Body of pancreas (tissue), 4 donors: ENCODE results near the gene MBD1. TPM values are rescaled to one million over a fixed set of nuclear protein-coding genes. Genes with fewer than 3 reads are reported as not detected.
A peak's percentile ranks its signal among the peaks of the same experiment; 100 is the strongest.

Experiments
- ATAC-seq: fragments of 150-250 bp; one replicate; pipeline ENCODE4 v1.9.1; 2016
- DNase-seq, 4 donors: peaks; one replicate each; pipeline ENCODE4 v3.0.0-alpha.2; 2019
- H3K27ac ChIP-seq, 4 donors: fragments of 200-600 bp; sonication (generic); 1 replicate in 3 of 4; 2 replicates in 1 of 4; pipeline versions ENCODE4 v1.5.1 to v1.6.1; 2016 to 2019; ENCODE audit warnings: mild to moderate bottlenecking in 1 of 4, mixed read lengths in 1 of 4, moderate library complexity in 1 of 4
- H3K27me3 ChIP-seq, 2 donors: fragments of 200-600 bp; sonication (generic); one replicate each; pipeline ENCODE4 v1.6.0; 2016; ENCODE audit warnings: mild to moderate bottlenecking in 1 of 2
- H3K36me3 ChIP-seq, 2 donors: fragments of 200-600 bp; sonication (generic); replicated peaks in 1 of 2; 2 replicates each; pipeline ENCODE4 v1.5.1; 2016; ENCODE audit warnings: low read depth in 2 of 2; ENCODE audit not compliant: insufficient read depth in 1 of 2
- H3K4me1 ChIP-seq: fragments of 200-600 bp; sonication (generic); one replicate; pipeline ENCODE4 v1.6.0; 2016
- H3K4me3 ChIP-seq, 2 donors: fragments of 200-600 bp; sonication (generic); 1 replicate in 1 of 2; 2 replicates in 1 of 2; pipeline ENCODE4 v1.5.1; 2016 to 2019
- H3K9me3 ChIP-seq, 3 donors: fragments of 200-600 bp; sonication (generic); 1 replicate in 2 of 3; 2 replicates in 1 of 3; pipeline ENCODE4 v1.5.1; 2016
- POLR2A ChIP-seq, 3 donors: fragments of 450-650 bp; IDR thresholded peaks; one replicate each; pipeline ENCODE4 v1.6.1; 2016; ENCODE audit warnings: antibody characterized with exemption in 3 of 3, mild to moderate bottlenecking in 2 of 3
- WGBS, 2 donors: methylation state at CpG; one replicate each; pipeline ENCODE4 v1.1.5; 2017; 5-methylcytosine and 5-hydroxymethylcytosine counted together
- intact Hi-C: fragments of 100-400 bp; cut with DNase I; formaldehyde crosslinking; loops from one replicate; pipeline ENCODE4 v1.15.1; 2023
- total RNA-seq, 2 donors: library from RNA; depleted of rRNA; stranded (reverse); fragments of >200 nt; gene quantifications; one replicate each; pipeline ENCODE4 v1.1.0, GENCODE V29; 2016
- TF ChIP-seq, protein P1 (sequence below), 7 experiments: fragments of 450-650 bp in 4 of 7; fragments of 200-600 bp in 3 of 7; sonication (generic) in 3 of 7; IDR thresholded peaks; one replicate each; pipeline ENCODE4 v1.5.1; 2016 to 2019; ENCODE audit warnings: antibody characterized with exemption in 7 of 7

The MBD1 gene
- total RNA-seq, 2 donors from 2014 or later: 44.6 to 63.3 TPM

DNA sequence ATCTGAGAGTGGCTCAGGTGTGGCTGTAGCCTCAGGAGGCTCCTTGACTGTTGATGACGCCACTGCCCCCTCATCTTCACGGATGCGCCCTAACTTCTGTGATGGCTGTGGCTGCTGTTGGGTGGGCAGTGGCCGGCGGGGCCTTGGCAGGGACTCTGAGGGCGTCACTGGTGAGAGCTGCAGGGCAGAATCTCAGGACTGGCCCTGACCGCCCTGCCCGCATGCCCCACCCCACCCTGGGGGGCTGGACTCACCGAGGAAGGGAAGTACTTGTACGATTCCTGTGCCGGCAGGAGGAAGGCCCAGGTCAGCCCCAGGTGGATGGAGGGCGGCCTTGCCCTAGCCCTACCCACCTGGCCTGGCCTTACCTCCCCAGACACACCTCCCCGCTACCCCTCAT is 3.7 kb upstream of the MBD1 start:
- H3K36me3 ChIP-seq: peaks cover 8 to 14% of the 10 kb centered on the region in 2 donors
- TF ChIP-seq POLR2A (IDR thresholded peaks at IDR 0.05): no peak
- TF ChIP-seq, protein P1, sequence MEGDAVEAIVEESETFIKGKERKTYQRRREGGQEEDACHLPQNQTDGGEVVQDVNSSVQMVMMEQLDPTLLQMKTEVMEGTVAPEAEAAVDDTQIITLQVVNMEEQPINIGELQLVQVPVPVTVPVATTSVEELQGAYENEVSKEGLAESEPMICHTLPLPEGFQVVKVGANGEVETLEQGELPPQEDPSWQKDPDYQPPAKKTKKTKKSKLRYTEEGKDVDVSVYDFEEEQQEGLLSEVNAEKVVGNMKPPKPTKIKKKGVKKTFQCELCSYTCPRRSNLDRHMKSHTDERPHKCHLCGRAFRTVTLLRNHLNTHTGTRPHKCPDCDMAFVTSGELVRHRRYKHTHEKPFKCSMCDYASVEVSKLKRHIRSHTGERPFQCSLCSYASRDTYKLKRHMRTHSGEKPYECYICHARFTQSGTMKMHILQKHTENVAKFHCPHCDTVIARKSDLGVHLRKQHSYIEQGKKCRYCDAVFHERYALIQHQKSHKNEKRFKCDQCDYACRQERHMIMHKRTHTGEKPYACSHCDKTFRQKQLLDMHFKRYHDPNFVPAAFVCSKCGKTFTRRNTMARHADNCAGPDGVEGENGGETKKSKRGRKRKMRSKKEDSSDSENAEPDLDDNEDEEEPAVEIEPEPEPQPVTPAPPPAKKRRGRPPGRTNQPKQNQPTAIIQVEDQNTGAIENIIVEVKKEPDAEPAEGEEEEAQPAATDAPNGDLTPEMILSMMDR (IDR thresholded peaks at IDR 0.05): no peak
- intact Hi-C loops: loop anchor here (10.0 kb wide), 1 partner anchor 70 kb away; no protein-coding TSS in a partner anchor
- no peak for ATAC-seq
- 86 to 91% methylated on average over 7 to 11 of the region's 13 CpGs for WGBS, 2 donors
- H3K4me1 ChIP-seq: peaks cover 20% of the 10 kb centered on the region
- no peaks in the 10 kb centered on the region for H3K27me3 ChIP-seq
- no peak for DNase-seq
- H3K4me3 ChIP-seq: no peak overlapping the region
- no peak overlapping the region for H3K27ac ChIP-seq
- H3K9me3 ChIP-seq: no peaks in the 10 kb centered on the region

DNA sequence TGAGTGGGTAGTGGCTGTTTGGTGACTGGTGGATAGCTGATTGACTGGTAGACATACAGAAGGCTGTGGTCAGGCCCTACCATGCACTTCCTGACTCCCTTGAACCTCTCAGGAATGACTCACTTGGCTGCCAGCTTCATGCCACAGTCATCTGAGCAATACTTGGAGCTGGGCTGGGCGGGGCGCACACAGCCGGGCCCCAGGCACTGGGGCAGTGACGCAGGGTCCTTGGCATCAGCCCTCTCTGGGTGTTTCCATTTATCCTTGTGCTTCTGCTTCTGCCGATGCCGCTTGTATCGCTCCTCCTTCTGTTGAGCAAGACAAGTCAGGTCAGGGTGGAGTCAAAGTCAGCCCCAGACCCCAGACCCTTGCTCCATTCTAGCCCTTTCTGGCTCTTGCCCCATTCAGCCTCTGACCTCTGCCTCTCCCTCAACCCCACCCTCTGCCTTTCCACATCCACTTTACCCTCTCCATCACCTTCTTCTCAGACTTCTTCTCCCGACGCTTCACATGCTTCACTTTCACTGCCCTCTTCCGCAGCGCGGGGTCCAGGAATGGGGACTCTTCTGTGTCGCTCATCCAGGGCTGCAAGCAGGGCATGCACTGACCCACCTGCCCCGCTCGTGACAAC is 3.0 kb upstream of the MBD1 start:
- H3K9me3 ChIP-seq: no peaks in the 10 kb centered on the region
- no peaks in the 10 kb centered on the region for H3K27me3 ChIP-seq
- TF ChIP-seq POLR2A (IDR thresholded peaks at IDR 0.05): no peak
- TF ChIP-seq, protein P1 (IDR thresholded peaks at IDR 0.05): no peak
- WGBS, 2 donors: 94% methylated on average over 15 of the region's 15 CpGs
- intact Hi-C loops: loop anchor here (10.0 kb wide), 1 partner anchor 70 kb away; no protein-coding TSS in a partner anchor
- DNase-seq: no peak
- no peak overlapping the region for H3K27ac ChIP-seq
- ATAC-seq: no peak
- no peak overlapping the region for H3K4me3 ChIP-seq
- H3K4me1 ChIP-seq: peaks cover 27% of the 10 kb centered on the region
- peaks cover 8 to 14% of the 10 kb centered on the region in 2 donors for H3K36me3 ChIP-seq

DNA sequence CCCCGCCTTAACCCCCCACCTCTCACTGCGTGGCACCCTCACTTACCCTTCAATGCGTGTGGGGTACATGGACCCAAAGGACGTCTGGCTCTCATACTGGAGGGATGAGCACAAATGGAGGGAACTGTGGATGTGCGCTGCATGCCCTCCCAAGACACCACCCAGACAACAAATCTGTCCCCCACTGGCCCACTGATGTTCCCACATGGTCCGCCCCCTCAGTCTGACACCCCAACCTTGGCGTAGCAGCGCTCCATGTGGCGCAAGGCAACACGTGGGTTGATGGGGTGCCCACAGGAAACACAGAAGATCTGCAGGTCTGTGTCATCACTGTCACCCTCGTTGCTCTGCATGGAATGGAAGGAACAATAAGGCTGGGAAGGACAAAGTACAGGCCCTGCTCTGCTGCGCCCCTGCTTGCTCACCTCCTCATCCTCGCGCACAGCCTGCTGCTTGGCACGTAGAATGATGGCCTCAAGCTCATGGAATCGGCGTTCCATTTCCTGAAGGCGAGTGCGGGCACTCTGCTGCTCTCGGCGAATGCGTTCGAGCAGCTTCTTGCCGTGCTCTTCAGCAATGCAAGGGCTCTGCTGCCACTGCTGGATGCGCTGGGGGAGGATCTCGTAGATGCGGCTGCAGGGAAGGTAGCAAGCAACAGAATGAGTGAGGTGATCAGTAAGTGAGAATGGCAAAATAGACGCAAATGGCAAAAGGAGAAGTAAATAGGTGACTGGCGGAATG is 2.3 kb upstream of the MBD1 start:
- H3K27ac ChIP-seq: no peak overlapping the region
- peaks cover 8 to 14% of the 10 kb centered on the region in 2 donors for H3K36me3 ChIP-seq
- no peaks in the 10 kb centered on the region for H3K9me3 ChIP-seq
- H3K27me3 ChIP-seq: no peaks in the 10 kb centered on the region
- ATAC-seq (no peak), DNase-seq (no peak)
- 87 to 92% methylated on average over 22 to 29 of the region's 29 CpGs for WGBS, 2 donors
- peaks cover 34% of the 10 kb centered on the region for H3K4me1 ChIP-seq
- TF ChIP-seq, protein P1 (IDR thresholded peaks at IDR 0.05): no peak
- no peak for TF ChIP-seq POLR2A (IDR thresholded peaks at IDR 0.05)
- intact Hi-C loops: loop anchor here (10.0 kb wide), 1 partner anchor 71 kb away; no protein-coding TSS in a partner anchor
- no peak overlapping the region for H3K4me3 ChIP-seq

DNA sequence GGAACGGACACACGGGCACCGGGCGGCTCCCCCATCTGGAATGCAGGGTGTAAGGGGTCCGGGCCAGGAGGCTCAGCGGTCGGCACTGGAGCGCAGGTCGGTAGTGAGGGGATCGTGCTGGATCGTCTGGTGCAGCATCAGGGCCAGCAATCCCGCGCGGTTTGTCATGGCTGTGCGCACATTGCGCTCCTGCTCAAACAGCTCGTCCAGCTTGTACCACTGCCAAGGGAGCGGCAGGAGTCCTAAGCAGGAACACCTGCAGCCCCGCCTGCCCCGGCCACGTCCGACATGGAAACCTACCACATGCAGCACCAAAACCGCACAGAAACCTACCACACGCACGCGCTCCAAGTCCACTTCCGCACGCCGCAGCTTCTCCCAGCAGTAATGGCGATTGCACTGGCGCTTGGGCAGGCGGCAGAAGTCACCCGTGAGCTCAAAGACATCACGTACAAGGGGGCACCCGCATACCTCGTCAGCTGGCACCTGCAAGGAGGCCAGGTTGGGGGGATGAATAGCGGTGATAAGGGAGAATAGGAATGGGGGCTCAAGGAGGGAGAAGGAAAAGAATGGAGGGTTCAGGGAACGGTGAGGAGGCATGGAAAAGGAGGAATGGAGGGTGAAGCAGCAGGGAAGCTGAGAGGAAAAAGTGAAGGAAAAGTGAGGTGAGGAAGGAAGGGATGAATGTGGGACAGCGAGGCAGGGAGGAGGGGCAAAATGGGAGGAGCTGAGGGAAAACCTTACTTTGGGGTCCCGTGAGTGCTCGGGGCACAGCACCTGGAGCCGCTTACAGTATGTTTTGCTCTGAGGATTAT is 1.4 kb upstream of the MBD1 start:
- Histone ChIP-seq H3K4me1 (peaks cover 34% of the 10 kb centered on the region), H3K36me3 (peaks cover 8 to 14% of the 10 kb centered on the region in 2 donors), H3K9me3 (no peaks in the 10 kb centered on the region), H3K4me3 (no peak overlapping the region), H3K27ac (peak overlapping the region in 1 of 4 donors; percentile 93), H3K27me3 (no peaks in the 10 kb centered on the region)
- intact Hi-C loops: loop anchor here (10.0 kb wide), 1 partner anchor 72 kb away; no protein-coding TSS in a partner anchor
- DNase-seq: peak in 2 of 4 donors; percentile 33 to 37
- TF ChIP-seq, protein P1 (IDR thresholded peaks at IDR 0.05): no peak
- no peak for TF ChIP-seq POLR2A (IDR thresholded peaks at IDR 0.05)
- ATAC-seq: no peak
- WGBS, 2 donors: 90 to 95% methylated on average over 28 to 41 of the region's 42 CpGs
